ENCODE results near the gene SLC22A31.

Gene SLC22A31

DNA sequence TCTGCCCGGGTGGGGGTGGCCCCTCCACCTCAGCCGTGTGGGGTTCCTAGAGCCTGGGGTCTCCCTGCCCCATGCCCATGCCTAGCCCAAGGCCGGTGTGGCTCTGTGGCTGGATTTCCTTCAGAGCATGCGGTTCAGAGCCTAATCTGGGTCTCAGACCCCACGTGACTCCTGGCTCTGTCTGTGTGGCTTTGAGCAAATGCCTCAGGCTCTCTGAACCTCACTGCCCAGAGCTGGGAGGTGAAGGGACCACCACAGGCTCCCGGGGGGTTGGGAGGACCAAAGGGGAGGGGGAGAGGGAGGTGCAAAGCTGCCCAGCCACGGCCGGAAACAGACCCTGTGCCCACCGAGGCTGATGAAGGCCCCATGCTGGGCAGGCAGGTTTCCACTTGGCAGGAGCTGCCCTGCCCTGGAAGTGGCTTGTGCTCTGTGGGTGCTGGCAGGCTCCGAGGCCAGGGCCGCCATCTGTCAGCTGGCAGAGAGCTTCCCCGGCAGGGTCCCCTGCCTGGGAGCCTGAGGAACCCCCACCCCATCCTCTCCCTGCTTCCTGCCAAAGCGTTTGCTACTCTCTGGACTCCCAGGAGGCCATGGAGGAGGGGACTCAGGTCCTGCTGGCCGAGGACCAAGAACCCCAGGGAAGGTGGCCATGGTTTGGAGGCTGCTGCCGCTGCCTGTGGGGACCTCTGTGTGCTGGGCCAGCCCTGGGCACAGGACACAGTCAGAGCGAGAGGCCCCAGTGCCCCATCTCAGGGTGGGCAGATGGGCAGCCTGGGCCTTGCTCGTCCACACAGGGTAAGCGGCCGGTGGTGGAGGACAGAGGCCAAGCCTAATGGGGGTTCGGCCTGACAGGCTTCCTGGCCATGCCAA is 24.8 kb downstream of the SLC22A31 start:
- TF ChIP-seq, protein P1, sequence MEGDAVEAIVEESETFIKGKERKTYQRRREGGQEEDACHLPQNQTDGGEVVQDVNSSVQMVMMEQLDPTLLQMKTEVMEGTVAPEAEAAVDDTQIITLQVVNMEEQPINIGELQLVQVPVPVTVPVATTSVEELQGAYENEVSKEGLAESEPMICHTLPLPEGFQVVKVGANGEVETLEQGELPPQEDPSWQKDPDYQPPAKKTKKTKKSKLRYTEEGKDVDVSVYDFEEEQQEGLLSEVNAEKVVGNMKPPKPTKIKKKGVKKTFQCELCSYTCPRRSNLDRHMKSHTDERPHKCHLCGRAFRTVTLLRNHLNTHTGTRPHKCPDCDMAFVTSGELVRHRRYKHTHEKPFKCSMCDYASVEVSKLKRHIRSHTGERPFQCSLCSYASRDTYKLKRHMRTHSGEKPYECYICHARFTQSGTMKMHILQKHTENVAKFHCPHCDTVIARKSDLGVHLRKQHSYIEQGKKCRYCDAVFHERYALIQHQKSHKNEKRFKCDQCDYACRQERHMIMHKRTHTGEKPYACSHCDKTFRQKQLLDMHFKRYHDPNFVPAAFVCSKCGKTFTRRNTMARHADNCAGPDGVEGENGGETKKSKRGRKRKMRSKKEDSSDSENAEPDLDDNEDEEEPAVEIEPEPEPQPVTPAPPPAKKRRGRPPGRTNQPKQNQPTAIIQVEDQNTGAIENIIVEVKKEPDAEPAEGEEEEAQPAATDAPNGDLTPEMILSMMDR (IDR thresholded peaks at IDR 0.05; ENCODE audit: low read depth, low read length, missing control alignments): no peak
- no peak for DNase-seq (ENCODE audit: low read depth)

GRCh38 chr16:89174877-89175276 is 25.5 kb downstream of the SLC22A31 start:
- H3K4me3 ChIP-seq (ENCODE audit: low read depth, low read length): no peak overlapping the region
- TF ChIP-seq, protein P1 (IDR thresholded peaks at IDR 0.05; ENCODE audit: low read depth, low read length, missing control alignments): no peak
- DNase-seq (ENCODE audit: low read depth): no peak

More for the DNA sequence above, 24.8 kb downstream of the SLC22A31 start:
- H3K4me3 ChIP-seq (ENCODE audit: low read depth, low read length): no peak overlapping the region

GRCh38 chr16:89174055-89174827 is 26.1 kb downstream of the SLC22A31 start:
- H3K4me3 ChIP-seq (ENCODE audit: low read depth, low read length): no peak overlapping the region
- TF ChIP-seq, protein P1 (IDR thresholded peaks at IDR 0.05; ENCODE audit: low read depth, low read length, missing control alignments): no peak
- DNase-seq (ENCODE audit: low read depth): no peak

- TF ChIP-seq, protein P1 (IDR thresholded peaks at IDR 0.05; ENCODE audit: low read depth, low read length, missing control alignments): no peak
- no peak overlapping the region for H3K4me3 ChIP-seq (ENCODE audit: low read depth, low read length)
- DNase-seq (ENCODE audit: low read depth): no peak
Observed at GRCh38 chr16:89173174-89173921, 27.0 kb downstream of the SLC22A31 start.

DNA sequence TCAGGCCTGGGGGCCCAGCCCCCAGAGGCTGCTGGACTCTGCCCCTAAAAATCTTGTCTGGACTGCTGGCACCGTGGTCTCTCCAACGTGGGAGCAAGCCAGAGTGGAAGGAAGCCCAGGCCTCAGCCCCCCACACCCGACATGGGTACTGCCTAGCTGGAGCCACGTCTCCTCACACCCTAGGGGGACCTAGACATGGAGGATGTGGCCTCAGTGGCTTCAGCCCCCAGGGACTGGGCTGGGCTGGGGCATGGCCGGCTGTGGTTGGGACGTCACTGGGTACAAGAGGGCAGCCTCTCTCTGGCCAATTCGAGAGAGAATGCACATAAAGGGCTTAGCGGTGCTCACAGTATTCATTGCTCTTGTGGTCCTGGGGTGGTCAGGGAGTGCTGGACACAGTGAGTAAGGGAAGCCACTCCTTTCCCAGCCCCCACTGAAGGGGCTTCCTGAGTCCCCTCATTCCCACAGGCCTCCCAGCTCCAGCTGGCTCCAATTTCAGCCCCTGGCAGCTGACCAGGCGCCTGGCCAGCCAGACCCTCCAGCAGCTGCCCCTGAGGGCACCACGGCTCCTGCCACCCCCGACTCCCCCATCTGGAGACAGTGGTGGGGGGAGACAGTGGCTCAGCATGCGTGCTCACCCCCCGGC is 27.7 kb downstream of the SLC22A31 start:
- no peak for DNase-seq (ENCODE audit: low read depth)
- H3K4me3 ChIP-seq (ENCODE audit: low read depth, low read length): no peak overlapping the region
- TF ChIP-seq, protein P1 (IDR thresholded peaks at IDR 0.05; ENCODE audit: low read depth, low read length, missing control alignments): no peak

GRCh38 chr16:89172171-89172527 is 28.2 kb downstream of the SLC22A31 start:
- TF ChIP-seq, protein P1 (IDR thresholded peaks at IDR 0.05; ENCODE audit: low read depth, low read length, missing control alignments): no peak
- DNase-seq (ENCODE audit: low read depth): no peak
- H3K4me3 ChIP-seq (ENCODE audit: low read depth, low read length): no peak overlapping the region

All from GM12864 (cell line).